ENCODE measurements around the gene HACD1.
"Not testable (repeated sequence)": the region's sequence is repeated elsewhere in the genome, so short reads cannot be mapped to it uniquely, and the experiment has no call there.

The HACD1 gene

DNA sequence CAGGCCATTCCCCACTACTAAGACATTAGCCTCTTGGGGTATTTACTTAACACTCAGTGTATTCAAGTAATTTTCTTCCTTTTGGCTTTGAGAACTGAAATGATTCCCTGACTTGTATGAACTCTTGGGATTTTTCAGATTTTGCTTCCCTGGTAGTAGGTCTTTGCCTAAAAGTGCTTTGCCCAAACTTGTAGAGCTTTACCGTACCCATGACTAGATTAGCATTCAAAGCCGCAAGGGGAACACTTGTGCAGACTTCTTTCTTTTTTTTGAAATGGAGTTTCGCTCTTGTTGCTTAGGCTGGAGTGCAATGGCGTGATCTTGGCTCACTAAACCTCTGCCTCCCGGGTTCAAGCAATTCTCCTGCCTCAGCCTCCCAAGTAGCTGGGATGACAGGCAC lies 20.7 kb upstream of the HACD1 start:
- Histone ChIP-seq H4K20me1 (ENCODE audit: control insufficient read depth, insufficient read depth, low read depth, low read length) (peaks cover 7% of the 10 kb centered on the region; the same call in 1 of the 2 replicates), H3K4me3 (ENCODE audit: low read length) (no peak overlapping the region), H3K4me1 (ENCODE audit: control insufficient read depth, low read length) (peaks cover 12% of the 10 kb centered on the region), H3K79me2 (ENCODE audit: control insufficient read depth, low read length) (peaks cover 17% of the 10 kb centered on the region), H3K4me2 (ENCODE audit: low read length) (no peak overlapping the region), H3K27ac (ENCODE audit: low read depth, low read length) (no peak overlapping the region), H3K9me3 (ENCODE audit: control insufficient read depth, insufficient read depth, low read length) (no peaks in the 10 kb centered on the region), H3F3A (ENCODE audit: control insufficient read depth, insufficient read depth) (no peaks in the 10 kb centered on the region), H3K36me3 (ENCODE audit: control insufficient read depth, low read length) (peaks cover 3% of the 10 kb centered on the region), H3K27me3 (ENCODE audit: control insufficient read depth, low read length) (0 out of 2 replicates have a peak, but pooled peaks cover 2% of the 10 kb centered on the region), H3K9me2 (replicated peaks; ENCODE audit: control insufficient read depth, low read length) (no peaks in the 10 kb centered on the region)
- TF ChIP-seq, protein P1, sequence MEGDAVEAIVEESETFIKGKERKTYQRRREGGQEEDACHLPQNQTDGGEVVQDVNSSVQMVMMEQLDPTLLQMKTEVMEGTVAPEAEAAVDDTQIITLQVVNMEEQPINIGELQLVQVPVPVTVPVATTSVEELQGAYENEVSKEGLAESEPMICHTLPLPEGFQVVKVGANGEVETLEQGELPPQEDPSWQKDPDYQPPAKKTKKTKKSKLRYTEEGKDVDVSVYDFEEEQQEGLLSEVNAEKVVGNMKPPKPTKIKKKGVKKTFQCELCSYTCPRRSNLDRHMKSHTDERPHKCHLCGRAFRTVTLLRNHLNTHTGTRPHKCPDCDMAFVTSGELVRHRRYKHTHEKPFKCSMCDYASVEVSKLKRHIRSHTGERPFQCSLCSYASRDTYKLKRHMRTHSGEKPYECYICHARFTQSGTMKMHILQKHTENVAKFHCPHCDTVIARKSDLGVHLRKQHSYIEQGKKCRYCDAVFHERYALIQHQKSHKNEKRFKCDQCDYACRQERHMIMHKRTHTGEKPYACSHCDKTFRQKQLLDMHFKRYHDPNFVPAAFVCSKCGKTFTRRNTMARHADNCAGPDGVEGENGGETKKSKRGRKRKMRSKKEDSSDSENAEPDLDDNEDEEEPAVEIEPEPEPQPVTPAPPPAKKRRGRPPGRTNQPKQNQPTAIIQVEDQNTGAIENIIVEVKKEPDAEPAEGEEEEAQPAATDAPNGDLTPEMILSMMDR (IDR thresholded peaks at IDR 0.05; ENCODE audit: low read depth, low read length, poor library complexity, severe bottlenecking): no peak
- no peak for TF ChIP-seq EZH2phosphoT487 (IDR thresholded peaks at IDR 0.05; ENCODE audit: borderline replicate concordance, low read length)

DNA sequence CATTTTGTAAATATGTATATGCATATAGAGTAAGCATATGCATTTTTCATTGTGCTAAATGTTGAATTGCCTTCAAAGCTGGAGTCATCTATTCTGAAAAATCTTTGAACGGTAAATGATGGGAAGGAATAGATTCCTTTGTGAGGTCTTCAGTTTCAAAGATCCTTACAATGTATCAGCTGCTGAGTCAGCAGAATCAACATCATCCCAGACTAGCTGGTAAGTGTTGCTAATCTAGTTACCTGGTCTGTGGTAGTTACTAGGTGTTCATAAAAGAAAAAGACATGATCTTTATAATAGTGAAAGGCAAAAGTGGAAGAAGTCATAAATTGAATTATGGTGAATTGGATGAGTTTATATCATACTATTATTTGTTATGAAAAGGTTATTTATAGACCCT lies 16.2 kb upstream of the HACD1 start:
- H3K4me3 ChIP-seq (ENCODE audit: low read length): no peak overlapping the region
- H3K9me2 ChIP-seq (replicated peaks; ENCODE audit: control insufficient read depth, low read length): no peaks in the 10 kb centered on the region
- H3K79me2 ChIP-seq (ENCODE audit: control insufficient read depth, low read length): no peaks in the 10 kb centered on the region
- H3K27ac ChIP-seq (ENCODE audit: low read depth, low read length): no peak overlapping the region
- H3F3A ChIP-seq (ENCODE audit: control insufficient read depth, insufficient read depth): no peaks in the 10 kb centered on the region
- no peaks in the 10 kb centered on the region for H3K4me1 ChIP-seq (ENCODE audit: control insufficient read depth, low read length)
- TF ChIP-seq EZH2phosphoT487 (IDR thresholded peaks at IDR 0.05; ENCODE audit: borderline replicate concordance, low read length): no peak
- TF ChIP-seq, protein P1 (IDR thresholded peaks at IDR 0.05; ENCODE audit: low read depth, low read length, poor library complexity, severe bottlenecking): no peak
- H3K9me3 ChIP-seq (ENCODE audit: control insufficient read depth, insufficient read depth, low read length): no peaks in the 10 kb centered on the region
- no peaks in the 10 kb centered on the region for H3K36me3 ChIP-seq (ENCODE audit: control insufficient read depth, low read length)
- no peak overlapping the region for H3K4me2 ChIP-seq (ENCODE audit: low read length)
- H4K20me1 ChIP-seq (ENCODE audit: control insufficient read depth, insufficient read depth, low read depth, low read length): no peaks in the 10 kb centered on the region
- H3K27me3 ChIP-seq (ENCODE audit: control insufficient read depth, low read length): 0 out of 2 replicates have a peak, but pooled peaks cover 2% of the 10 kb centered on the region

- H3K9me3 ChIP-seq (ENCODE audit: control insufficient read depth, insufficient read depth, low read length); H3K9me2 ChIP-seq (replicated peaks; ENCODE audit: control insufficient read depth, low read length); H3K4me3 ChIP-seq (ENCODE audit: low read length); H3K27me3 ChIP-seq (ENCODE audit: control insufficient read depth, low read length); H3K79me2 ChIP-seq (ENCODE audit: control insufficient read depth, low read length); H3K27ac ChIP-seq (ENCODE audit: low read depth, low read length); H3K4me2 ChIP-seq (ENCODE audit: low read length); H4K20me1 ChIP-seq (ENCODE audit: control insufficient read depth, insufficient read depth, low read depth, low read length); H3K36me3 ChIP-seq (ENCODE audit: control insufficient read depth, low read length); H3F3A ChIP-seq (ENCODE audit: control insufficient read depth, insufficient read depth); H3K4me1 ChIP-seq (ENCODE audit: control insufficient read depth, low read length): not testable (repeated sequence)
Measured at GRCh38 chr10:17632590-17632989, 15.4 kb upstream of the HACD1 start.

GRCh38 chr10:17626656-17627055 lies 9.5 kb upstream of the HACD1 start:
- H3K4me2 ChIP-seq (ENCODE audit: low read length): no peak overlapping the region
- peaks cover 3% of the 10 kb centered on the region; the same call in 1 of the 2 replicates for H3K4me1 ChIP-seq (ENCODE audit: control insufficient read depth, low read length)
- no peaks in the 10 kb centered on the region for H3K9me3 ChIP-seq (ENCODE audit: control insufficient read depth, insufficient read depth, low read length)
- H3K79me2 ChIP-seq (ENCODE audit: control insufficient read depth, low read length): no peaks in the 10 kb centered on the region
- H3K36me3 ChIP-seq (ENCODE audit: control insufficient read depth, low read length): no peaks in the 10 kb centered on the region
- H3K27ac ChIP-seq (ENCODE audit: low read depth, low read length): no peak overlapping the region
- no peaks in the 10 kb centered on the region for H4K20me1 ChIP-seq (ENCODE audit: control insufficient read depth, insufficient read depth, low read depth, low read length)
- no peaks in the 10 kb centered on the region for H3K9me2 ChIP-seq (replicated peaks; ENCODE audit: control insufficient read depth, low read length)
- TF ChIP-seq EZH2phosphoT487 (IDR thresholded peaks at IDR 0.05; ENCODE audit: borderline replicate concordance, low read length): no peak
- H3K4me3 ChIP-seq (ENCODE audit: low read length): no peak overlapping the region
- H3K27me3 ChIP-seq (ENCODE audit: control insufficient read depth, low read length): no peaks in the 10 kb centered on the region
- no peaks in the 10 kb centered on the region for H3F3A ChIP-seq (ENCODE audit: control insufficient read depth, insufficient read depth)

All from DOHH2 (cell line).